Liver (tissue), 3 donors: Measurements from ENCODE around the gene ATG2A.

Source experiments
- ATF3 ChIP-seq: IDR thresholded peaks from 2 replicates; pipeline ENCODE4 v1.6.1; 2016; ENCODE audit warnings: antibody characterized with exemption
- CTCF ChIP-seq: fragments of 150-350 bp; IDR thresholded peaks from 2 replicates; pipeline ENCODE4 v1.5.1; 2017; ENCODE audit warnings: improper control_type of control experiment, low read depth, low read length; ENCODE audit not compliant: missing input control
- EGR1 ChIP-seq, 2 donors: IDR thresholded peaks; 2 replicates each; pipeline ENCODE4 v1.6.1; 2016 to 2018; ENCODE audit warnings: antibody characterized with exemption in 2 of 2, low read depth in 2 of 2
- FOXA1 ChIP-seq: IDR thresholded peaks from 2 replicates; pipeline ENCODE4 v1.6.1; 2016; ENCODE audit warnings: antibody characterized with exemption
- HNF4A ChIP-seq, 2 donors: conservative IDR thresholded peaks; 2 replicates each; pipeline ENCODE4 v1.6.1; 2016; ENCODE audit warnings: antibody characterized with exemption in 2 of 2, mild to moderate bottlenecking in 2 of 2
- JUND ChIP-seq, 2 donors: IDR thresholded peaks; 2 replicates each; pipeline ENCODE4 v1.6.1; 2016; ENCODE audit warnings: antibody characterized with exemption in 2 of 2
- RAD21 ChIP-seq, 2 donors: IDR thresholded peaks; 2 replicates each; pipeline ENCODE4 v1.6.1; 2016; ENCODE audit warnings: antibody characterized with exemption in 2 of 2, mild to moderate bottlenecking in 2 of 2
- REST ChIP-seq: IDR thresholded peaks from 2 replicates; pipeline ENCODE4 v1.6.1; 2016; ENCODE audit warnings: antibody characterized with exemption, mild to moderate bottlenecking
- SP1 ChIP-seq: IDR thresholded peaks from 2 replicates; pipeline ENCODE4 v1.6.1; 2018; ENCODE audit warnings: antibody characterized with exemption, mild to moderate bottlenecking
- TAF1 ChIP-seq: conservative IDR thresholded peaks from 2 replicates; pipeline ENCODE4 v1.6.1; 2016; ENCODE audit warnings: antibody characterized with exemption, mild to moderate bottlenecking
- YY1 ChIP-seq: IDR thresholded peaks from 2 replicates; pipeline ENCODE4 v1.6.1; 2016; ENCODE audit warnings: antibody characterized with exemption, mild to moderate bottlenecking
- ZBTB33 ChIP-seq: IDR thresholded peaks from 2 replicates; pipeline ENCODE4 v1.6.1; 2016; ENCODE audit warnings: antibody characterized with exemption
- TF ChIP-seq, protein P1 (sequence below): IDR thresholded peaks from 2 replicates; pipeline ENCODE4 v1.6.1; 2016; ENCODE audit warnings: antibody characterized with exemption
- donor health status: healthy.
- donor health status: healthy.

DNA sequence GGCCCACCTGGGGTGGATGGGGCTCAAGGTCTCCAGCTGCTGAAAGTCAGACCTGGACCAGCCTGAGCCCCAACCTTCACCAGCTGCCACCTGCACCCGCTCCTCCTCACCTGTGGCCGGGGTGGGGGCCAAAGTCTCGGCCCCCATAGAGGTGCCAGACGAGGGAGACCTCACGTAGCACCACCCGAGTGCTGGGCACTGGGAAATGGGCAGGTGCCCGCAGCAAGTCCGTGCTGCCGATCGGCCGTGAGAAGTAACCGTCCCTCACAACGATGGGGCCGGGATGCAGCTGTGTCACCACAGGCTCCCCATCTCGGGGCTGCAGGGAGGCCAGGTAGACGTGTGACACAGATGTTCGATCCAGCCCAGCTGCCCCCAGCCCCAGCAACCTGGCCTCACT is 16.2 kb downstream of the ATG2A start:
- TF ChIP-seq CTCF (no peak), SP1 (no peak), EGR1 (IDR thresholded peaks at IDR 0.05; ENCODE audit: low read depth in 2 of 2) (no peak), JUND (IDR thresholded peaks at IDR 0.05) (no peak), REST (no peak), FOXA1 (no peak), YY1 (no peak), TAF1 (no peak), ZBTB33 (no peak), ATF3 (no peak), HNF4A (conservative IDR thresholded peaks at IDR 0.05) (no peak), RAD21 (IDR thresholded peaks at IDR 0.05) (no peak)
- TF ChIP-seq, protein P1, sequence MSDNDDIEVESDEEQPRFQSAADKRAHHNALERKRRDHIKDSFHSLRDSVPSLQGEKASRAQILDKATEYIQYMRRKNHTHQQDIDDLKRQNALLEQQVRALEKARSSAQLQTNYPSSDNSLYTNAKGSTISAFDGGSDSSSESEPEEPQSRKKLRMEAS = no peak
